Suprapubic skin (tissue), 4 donors: ENCODE measurements around the gene KIRREL3.

Experiments
- POLR2A ChIP-seq, 2 donors: fragments of 450-650 bp; IDR thresholded peaks; one replicate each; pipeline ENCODE4 v1.6.1; 2017; ENCODE audit warnings: antibody characterized with exemption in 2 of 2, mild to moderate bottlenecking in 2 of 2, moderate library complexity in 2 of 2
- POLR2AphosphoS5 ChIP-seq, 3 donors: sonication (generic); formaldehyde crosslinking; IDR thresholded peaks; one replicate each; pipeline ENCODE4 v1.6.1; 2017; ENCODE audit warnings: antibody characterized with exemption in 3 of 3
- TF ChIP-seq, protein P1 (sequence below), 2 donors: fragments of 200-600 bp in 1 of 2; fragments of 450-650 bp in 1 of 2; sonication (generic) in 1 of 2; IDR thresholded peaks; one replicate each; pipeline ENCODE4 v1.5.1; 2016 to 2019; ENCODE audit warnings: antibody characterized with exemption in 2 of 2, mild to moderate bottlenecking in 1 of 2, moderate library complexity in 1 of 2

DNA sequence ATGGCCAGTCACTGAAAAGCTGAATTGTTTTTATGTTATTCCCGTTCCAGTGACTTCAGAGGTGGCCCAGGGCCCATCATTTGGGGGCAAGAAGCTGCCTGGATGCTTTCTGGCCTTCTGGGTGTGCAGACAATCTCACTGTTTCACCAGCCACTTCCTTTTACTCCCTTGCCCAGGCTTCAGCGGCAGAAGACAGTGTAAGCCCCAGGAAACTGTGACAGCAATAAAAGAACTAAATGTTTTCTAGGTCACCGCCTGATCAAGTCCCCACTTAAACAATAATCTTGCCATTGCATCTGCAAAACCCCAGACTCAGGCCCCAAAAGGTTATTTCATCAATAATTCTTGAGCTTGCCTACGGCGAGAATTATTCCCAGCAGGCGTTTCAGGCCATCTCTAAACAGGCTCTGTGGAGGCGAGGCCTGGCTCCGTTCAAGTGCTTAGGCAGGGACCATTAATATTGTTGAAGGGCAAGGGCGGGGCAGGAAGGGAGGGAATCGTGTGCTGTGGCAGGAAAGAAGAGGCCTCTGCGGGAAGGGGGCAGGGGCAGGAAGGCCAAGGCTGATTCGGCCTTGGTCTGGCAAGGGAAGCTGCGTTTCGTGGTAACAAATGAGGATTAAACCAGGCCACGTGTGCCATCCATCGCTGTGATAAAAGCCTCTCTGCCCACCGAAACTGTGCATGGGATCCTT lies 252.3 kb downstream of the KIRREL3 start:
- TF ChIP-seq, protein P1, sequence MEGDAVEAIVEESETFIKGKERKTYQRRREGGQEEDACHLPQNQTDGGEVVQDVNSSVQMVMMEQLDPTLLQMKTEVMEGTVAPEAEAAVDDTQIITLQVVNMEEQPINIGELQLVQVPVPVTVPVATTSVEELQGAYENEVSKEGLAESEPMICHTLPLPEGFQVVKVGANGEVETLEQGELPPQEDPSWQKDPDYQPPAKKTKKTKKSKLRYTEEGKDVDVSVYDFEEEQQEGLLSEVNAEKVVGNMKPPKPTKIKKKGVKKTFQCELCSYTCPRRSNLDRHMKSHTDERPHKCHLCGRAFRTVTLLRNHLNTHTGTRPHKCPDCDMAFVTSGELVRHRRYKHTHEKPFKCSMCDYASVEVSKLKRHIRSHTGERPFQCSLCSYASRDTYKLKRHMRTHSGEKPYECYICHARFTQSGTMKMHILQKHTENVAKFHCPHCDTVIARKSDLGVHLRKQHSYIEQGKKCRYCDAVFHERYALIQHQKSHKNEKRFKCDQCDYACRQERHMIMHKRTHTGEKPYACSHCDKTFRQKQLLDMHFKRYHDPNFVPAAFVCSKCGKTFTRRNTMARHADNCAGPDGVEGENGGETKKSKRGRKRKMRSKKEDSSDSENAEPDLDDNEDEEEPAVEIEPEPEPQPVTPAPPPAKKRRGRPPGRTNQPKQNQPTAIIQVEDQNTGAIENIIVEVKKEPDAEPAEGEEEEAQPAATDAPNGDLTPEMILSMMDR (IDR thresholded peaks at IDR 0.05) = no peak
- TF ChIP-seq POLR2AphosphoS5 (IDR thresholded peaks at IDR 0.05) = no peak
- no peak for TF ChIP-seq POLR2A (IDR thresholded peaks at IDR 0.05)
